Stimulated activated CD8-positive, alpha-beta memory T cell treated with anti-CD3 and anti-CD28 coated beads, Interleukin-15, amount 100 ng/mL, for 1 hour (primary cell): ENCODE results near the gene CD79A.

Source experiments
- DNase-seq: peaks from one replicate; pipeline ENCODE4 v3.0.0-alpha.2; 2020; ENCODE audit warnings: low read depth

The CD79A gene

DNA sequence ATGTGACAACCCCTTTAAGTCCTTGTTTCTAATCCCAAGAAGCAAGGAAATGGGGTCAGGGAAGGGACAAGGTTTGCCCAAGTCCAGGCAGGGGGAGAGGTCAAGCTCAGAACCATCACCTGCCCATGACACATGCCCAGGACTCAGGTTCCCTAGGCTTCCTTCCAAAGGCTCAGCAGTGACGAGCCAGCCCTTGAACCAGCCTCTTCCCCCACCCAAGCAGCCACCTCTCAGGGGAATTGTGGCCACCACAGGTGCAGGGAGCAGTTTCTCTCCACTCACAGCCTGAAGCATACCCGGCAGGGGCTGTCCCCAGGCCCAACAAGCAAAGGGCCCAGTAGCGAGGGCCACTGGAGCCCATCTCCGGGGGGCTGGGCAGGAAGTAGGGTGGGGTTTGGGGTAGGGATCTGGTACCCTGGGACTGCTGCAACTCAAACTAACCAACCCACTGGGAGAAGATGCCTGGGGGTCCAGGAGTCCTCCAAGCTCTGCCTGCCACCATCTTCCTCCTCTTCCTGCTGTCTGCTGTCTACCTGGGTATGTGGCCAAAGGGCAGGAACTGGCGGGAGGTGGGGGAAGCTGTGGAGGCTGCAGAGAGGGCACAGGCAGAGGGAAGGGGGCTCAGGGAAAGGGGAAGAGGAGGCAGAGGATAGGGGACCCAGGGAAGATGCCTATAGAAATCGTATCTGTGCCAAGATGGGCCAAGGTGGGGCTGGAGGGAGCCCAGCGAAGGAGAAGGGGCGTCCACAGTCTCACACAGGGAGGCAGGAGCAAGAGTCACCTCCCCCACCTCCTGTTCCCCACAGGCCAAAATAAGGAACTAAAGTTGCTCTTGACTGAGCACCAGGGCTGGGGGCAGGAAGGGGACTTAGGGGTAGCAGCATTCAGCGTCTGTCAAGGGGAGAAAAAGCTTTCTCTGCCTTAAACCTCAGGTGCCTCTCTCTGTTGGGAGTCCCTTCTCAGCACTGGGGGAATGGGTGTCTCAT lies at the start of gene CD79A:
CD79A (plus strand) TSS at position 433 of the 986 bp plus-strand sequence; CDS start at position 459, 26 bp downstream.
- DNase-seq, result no peak

DNA sequence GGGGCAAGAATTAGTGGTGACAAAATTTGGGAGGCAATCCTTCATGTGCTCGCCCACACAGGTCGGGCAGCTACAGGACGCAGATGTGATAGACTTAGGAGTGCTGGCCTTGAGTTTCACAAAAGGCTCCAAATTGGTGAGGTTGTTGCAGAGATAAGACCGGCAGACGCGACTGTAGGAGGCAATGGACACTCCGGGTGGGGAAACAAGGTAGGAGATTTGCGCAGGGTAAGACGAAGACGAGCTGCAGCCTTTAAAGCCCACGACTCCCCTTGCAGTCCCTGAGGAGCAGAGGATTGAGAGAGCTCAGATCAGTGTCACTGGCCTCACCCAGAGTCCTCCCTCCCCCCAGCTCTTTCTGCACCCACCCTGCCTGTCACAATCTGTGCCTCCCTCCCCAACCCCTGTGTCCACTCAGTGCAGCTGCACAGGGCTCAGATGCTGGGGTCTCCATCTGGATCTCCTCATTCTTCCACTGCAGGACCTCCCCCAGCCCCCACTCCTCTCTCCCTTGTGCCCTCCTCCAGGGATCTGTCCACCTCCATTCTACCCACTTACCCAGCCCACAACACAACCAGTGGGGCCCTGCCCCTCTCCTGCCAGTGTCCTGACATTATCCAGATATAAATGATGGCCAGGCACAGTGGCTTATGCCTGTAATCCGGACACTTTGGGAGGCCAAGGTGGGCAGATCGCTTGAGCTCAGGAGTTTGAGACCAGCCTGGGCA lies 38.9 kb upstream of the CD79A start:
- no peak for DNase-seq

DNA sequence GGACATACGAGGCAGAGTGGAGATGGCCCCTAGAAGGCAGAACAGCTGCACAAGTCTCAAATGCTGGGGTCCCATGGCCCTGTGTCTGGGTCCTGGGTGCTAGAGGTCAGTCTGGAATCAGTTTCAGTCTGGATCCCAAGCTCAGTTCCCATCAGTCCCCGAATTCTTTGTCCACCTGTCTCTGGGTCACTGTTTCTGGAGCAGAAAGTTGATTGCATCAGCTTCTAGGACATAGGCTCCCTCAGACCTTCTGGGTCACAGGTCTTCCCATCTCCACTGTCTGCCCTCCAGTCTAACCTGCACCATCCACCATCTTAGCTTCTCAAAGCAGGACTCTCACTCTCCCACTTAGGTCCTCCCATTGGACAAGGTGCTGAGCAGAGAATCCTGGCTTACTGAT lies 37.9 kb upstream of the CD79A start:
- DNase-seq, result no peak

DNA sequence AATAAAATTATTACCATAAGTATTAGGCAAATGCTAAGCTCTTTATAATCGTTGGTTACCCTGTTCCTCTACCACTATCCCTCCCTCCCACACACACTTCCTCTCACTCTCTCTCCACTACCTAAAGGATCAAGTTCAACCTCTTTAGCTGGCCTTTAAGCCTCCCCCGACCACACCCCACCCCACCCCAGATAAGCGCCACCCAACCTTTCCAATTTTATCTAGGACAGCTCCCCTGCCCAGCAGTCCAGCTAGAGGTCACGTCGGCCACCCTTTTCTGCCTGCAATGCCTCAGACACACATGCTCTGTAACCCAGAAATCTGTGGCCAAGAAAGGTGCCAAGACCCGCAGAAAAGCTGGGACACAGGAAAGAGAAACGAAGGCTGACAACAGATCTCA lies 33.7 kb upstream of the CD79A start:
- DNase-seq, result no peak

DNA sequence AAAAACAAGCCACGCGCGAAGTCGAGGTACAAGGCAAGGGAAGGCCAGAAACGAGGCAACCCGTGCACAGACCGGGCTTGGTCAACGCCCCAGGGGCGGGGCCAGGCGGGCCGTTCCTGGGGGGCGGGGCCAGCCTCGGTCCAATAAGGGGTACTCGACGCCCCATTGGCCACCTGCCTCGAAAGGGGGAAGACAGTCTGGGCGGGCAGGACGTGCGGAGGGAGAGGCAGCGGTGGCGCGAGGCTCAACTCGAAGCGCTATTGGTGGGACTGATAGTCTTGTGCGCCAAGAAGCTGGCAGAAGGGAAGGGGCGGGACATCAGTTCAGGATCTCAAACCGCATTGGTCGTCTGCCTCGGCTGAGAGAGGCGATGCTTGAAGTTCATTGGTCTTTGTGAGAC lies 32.5 kb upstream of the CD79A start, which contains the start of gene LYPD4:
LYPD4 (minus strand) TSS at position 83 of the 400 bp plus-strand sequence. CDS start 5,398 bp downstream, outside the sequence.
- no peak for DNase-seq

DNA sequence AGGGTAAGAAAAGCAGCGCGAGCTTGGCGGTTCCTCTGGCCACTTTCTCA lies 32.3 kb upstream of the CD79A start, which contains the start of gene DMRTC2:
DMRTC2 (plus strand) TSS at position 42 of the 50 bp plus-strand sequence. CDS start 2,387 bp downstream, outside the sequence.
- no peak for DNase-seq

DNA sequence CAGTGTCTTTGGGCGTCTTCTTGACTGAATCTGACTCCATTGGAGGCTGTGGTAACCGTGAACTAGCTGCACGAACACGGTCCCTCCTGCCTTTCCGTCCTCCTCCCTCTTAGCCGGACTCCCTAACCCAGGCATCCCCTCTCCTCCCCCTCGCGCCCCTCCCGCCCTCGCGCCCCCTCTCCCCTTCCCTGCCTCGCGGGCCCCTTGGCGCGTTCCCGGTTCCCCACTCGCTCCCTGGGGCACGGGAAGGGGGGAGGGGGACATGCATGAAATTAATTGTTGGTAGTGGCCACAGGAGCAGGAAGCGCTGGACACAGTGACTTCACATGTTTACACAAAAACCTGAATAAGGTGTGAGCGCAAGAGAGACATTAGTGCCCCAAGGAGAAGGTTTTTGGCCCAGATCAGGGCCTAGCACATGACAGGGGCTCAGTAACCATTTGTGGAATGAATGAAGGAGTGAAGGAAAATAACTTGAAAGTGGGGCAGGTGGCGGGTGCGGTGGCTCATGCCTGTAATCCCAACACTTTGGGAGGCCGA lies 32.0 kb upstream of the CD79A start:
- no peak for DNase-seq

DNA sequence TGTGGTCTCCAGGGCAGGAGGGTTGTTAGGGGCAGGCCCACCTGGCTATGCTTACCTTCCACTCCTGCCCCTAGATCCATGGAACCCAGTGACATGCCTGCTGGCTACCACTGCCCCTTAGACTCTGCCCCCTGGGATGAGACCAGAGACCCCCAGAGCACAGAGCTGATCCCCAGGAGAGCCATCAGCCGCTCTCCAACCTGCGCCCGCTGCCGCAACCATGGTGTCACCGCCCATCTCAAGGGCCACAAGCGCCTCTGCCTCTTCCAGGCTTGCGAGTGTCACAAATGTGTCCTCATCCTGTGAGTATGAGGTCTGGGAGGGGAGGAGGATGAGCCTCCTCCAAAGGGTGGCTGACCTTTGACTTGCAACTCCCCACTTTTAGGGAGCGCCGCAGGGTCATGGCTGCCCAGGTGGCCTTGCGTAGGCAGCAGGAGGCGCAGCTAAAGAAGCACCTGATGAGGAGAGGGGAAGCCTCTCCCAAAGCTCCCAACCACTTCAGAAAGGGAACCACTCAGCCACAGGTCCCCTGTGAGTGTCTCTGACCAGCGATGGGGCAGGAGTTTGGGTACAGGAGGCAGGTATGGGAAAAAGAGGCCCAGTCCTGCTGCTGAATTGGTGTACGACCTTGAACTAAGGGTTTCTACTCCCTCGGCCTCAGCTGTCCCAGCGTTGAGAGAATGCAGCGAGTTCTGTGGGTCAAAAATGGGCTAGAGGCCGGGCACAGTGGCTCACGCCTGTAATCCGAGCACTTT lies 29.6 kb upstream of the CD79A start:
- DNase-seq, result no peak

DNA sequence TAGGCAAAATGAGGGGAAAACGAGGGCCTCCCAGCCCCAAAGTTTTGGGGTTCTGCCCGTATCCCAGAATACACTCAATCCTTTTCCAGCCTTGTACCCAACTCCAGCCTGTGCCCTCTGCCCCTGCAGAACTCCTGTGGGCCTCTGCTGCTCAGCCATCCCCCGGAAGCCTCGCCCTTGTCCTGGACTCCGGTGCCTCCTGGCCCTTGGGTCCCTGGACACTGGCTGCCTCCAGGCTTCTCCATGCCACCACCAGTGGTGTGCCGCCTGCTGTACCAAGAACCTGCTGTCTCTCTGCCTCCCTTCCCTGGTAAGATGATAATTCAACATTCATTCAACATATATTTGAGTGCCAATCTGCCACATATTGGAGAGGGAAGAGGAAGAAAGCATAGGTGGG lies 28.4 kb upstream of the CD79A start:
- no peak for DNase-seq

DNA sequence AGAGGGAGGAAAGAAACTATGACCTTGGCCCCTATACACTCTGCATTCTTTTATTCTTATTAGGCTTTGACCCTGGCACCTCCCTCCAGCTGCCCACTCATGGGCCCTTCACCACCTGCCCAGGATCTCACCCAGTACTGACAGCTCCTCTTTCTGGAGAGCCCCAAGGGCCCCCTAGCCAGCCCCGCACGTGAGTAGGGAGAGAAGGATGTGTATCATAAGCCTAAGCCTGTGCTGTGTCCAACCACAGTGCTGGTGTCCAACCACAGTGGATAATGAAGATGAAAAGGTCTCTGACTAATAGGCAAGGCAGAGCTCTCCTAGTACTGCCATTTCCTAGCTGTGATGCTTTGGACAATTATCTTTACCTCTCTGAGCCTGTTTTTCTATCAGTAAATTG lies 28.0 kb upstream of the CD79A start:
- no peak for DNase-seq

DNA sequence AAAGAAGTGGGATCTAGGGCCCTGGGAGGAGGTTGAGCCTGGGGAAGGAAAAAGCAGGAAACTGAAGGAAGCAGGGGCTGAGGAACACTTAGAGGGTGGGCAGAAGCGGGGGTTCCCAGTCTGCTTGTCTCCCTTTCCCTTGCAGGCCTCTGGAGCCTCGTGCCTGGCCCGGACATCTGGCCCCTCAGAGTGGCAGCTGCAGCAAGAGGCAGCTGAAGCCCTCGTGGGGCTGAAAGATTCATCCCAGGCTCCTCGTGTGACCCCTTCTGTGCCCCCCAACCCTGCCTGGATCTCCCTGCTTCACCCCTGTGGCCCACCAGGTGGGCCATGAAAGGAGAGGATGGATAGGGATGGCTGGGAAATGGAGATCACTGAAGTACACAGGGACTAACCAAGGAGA lies 26.7 kb upstream of the CD79A start:
- no peak for DNase-seq

DNA sequence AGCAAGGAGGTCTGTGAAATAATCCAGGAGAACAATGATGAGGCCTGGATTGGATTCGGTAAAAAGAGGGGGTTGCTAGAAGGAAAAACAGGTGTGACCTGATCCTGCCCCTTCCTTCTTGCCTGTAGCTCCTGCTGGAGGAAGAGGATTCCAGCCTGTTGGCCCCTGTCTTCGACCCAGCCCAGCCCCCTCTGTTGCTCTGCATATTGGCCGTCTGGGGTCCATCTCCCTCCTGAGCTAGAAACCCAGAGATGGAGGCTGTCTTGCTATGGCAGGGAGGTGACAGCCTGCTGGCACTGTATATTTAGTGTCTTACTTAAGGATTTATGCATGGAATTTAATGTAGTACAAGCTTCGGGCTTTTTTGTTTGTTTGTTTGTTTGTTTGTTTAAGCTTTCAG lies 25.6 kb upstream of the CD79A start:
- no peak for DNase-seq

DNA sequence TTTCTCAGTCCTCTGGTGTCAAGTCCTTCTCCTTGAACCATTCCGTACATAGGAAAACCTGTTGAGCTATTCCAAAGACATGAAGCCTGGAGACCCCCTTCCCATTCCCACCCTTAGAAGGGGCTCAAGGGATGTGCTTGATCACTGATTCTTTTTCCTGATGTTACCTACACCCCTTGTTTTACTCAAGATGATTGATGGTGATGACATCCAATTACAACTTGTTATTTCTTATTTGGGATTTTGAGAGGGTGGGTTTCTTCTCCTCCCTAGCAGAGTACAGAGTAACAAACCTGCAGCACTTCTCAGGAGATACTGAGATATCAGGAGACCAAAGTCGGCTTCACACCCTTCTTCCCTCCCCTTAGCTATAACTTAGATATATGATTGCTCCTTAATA lies 23.7 kb upstream of the CD79A start:
- no peak for DNase-seq

DNA sequence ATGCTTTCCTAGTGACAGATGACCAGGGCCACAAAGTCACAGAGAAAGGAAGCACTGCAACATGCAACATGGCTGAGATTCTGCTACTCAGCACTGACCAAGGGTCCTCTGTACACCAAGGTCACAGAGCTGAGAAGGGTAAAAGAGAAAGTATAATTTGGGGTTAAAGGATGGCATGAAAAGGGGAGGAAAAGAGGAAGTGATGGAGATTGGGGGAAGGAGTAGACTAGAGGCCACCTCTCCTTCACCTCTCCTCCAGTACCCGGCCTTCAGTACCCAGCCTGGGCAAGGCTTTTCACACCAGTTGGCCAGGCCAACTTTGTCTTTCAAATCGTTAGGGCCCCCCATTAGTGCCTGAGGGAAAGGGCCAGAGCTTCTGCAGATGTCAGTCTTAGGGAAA lies 23.3 kb upstream of the CD79A start:
- no peak for DNase-seq

DNA sequence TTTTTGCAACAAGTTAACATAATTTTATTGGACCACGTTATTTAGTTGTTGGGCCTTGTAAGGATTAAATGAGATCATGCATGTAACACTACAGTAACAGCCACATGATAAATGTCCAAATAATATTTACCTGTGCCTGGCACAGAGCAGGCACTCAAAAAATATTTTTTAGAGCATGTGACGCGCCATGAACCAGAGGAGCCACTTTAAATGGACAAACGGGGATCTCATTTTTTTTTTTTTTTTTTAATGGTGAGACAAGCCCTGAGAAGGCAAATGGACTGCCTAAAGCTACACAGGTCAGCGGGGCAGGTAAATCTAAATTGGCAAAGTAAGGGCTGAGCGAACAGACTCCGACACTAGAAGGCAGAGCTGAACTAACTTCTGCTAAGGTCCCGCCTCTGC lies 17.9 kb upstream of the CD79A start:
- DNase-seq, result no peak

DNA sequence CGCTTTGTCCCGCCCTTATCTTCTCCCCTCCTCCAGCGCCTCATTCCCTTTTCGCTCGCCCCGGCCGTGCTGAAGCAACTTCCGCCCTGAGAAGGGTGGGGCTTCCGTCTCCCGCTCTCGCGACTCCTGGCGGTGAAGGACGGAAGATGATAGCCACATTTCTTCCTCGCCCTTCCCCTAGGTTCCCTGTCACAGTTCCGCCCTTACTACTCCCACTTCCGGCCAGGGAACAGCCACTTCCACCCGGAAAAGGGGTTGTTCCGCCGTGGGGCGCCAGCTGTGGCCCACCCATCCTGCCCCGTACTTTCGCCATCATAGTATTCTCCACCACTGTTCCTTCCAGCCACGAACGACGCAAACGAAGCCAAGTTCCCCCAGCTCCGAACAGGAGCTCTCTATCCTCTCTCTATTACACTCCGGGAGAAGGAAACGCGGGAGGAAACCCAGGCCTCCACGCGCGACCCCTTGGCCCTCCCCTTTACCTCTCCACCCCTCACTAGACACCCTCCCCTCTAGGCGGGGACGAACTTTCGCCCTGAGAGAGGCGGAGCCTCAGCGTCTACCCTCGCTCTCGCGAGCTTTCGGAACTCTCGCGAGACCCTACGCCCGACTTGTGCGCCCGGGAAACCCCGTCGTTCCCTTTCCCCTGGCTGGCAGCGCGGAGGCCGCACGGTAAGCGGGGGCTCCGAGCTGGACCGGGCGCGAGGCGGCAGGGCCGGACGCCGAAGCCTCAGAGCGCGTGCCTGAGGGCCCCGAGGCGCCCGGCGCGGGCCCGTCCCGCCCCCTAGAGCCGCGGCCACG lies 17.3 kb upstream of the CD79A start, which contains the start of gene RPS19:
RPS19 (plus strand) TSS at position 638 of the 801 bp plus-strand sequence. CDS start 520 bp downstream, outside the sequence.
- DNase-seq, result peak; percentile 98

DNA sequence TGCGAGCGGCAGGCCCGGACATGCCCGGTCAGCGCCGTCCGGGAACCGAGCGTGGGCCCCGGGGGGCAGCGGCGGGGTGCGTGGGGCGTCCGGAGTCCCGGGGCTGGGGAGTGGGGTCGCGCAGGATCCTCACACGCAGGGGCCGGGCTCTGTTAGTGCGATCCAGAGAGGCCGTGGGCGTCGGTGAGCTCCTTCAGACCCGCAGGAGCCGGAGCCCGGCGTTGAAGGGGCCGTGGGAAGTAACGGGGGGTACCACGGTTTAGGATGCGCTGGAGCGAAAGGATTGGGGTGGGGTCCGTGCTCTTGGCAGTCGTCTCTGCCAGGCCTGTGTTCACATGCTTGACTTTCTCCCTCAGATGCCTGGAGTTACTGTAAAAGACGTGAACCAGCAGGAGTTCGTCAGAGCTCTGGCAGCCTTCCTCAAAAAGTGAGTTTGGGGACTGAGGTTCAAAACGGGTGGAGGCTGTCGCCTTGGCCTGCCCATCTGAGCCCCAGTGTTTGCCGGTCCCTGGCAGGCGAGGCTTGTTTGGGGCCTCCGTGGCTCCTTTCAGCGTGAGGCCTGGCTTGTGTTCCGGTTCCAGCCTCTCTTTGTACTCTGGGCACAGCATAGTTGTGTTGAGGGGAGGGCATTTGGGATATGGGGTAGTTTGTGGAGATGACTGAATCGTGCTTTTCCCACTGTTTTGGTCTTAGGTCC lies 16.5 kb upstream of the CD79A start:
- DNase-seq, result no peak

DNA sequence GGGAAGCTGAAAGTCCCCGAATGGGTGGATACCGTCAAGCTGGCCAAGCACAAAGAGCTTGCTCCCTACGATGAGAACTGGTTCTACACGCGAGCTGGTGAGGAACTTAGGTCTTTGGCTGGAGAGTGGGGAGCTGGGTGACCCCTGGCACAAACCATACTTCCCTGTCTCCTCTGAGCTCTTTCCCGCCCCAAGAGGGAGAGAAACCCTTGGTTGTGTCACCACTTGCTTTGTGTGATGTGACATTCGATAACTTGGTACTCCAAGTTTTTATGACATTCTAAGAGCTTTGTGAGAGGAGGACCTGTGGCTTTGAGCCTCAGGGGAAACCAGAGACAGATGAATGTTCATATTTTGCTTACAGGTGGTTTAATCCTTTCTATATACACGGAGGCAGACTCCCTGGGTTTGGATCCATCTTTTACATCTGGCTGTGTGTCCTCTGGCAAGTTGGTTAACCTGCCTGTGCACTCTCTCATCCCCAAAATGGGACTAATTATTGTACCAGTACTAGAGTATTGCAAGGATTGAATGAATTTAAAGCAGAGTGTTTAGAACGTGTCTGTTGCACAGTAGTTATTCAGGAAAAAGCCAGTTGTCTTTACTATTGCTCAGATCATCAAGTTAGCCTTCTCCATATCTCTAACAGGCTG lies 15.8 kb upstream of the CD79A start:
- DNase-seq, result no peak

DNA sequence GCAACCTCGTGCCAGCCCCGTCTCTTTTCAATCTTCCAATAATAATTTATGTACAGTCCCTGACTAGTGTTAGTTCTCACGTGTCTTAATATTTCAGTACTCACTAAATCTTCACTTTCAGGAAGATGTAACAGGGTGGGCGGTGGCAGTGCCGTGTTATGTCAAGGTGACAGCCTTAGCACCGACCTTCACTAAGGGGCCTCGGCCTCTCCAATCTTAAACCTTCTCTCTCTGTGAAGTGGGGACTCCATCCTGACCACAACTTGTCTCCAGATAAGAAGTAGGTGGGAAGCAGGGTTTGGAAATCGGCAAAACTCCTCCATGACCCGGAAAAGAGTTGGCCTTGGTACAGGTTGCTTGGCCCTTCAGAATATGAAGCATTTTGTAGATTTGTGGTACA lies 15.2 kb upstream of the CD79A start:
- DNase-seq, result no peak

DNA sequence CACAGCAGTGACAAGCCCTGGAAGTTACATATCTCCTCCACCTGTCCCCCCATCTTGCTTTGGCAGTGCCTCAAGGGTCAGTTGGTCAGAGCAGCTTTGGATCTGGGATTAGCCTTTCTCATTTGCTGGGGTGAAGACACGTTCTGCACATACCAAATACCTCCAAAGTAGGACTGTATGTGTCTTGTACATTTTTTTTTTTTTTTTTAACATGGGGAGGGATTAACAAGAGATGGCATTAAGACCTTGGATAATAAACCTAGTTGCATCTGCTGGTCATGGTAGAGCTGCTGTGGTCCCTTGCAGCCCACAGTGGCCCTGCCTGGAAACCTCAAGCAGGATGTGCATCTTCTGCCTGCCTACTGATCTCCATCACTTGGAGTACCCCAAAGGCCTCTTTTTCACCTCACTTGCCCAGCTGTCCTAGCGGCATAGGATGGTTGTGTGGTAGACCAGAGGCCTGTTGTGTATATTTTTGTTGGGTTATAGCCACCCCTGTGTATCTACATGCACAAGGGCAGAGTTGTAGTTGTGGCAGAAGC lies 14.6 kb upstream of the CD79A start:
- DNase-seq, result no peak
